GM21576 (cell line): Measurements from ENCODE around the gene PCDHGB3.
A peak's percentile ranks its signal among the peaks of the same experiment; 100 is the strongest.
"Not testable (repeated sequence)": the region's sequence is repeated elsewhere in the genome, so short reads cannot be mapped to it uniquely, and the experiment has no call there.

Experiments used
- ATAC-seq: cut with Tn5 transposase; IDR thresholded peaks from one replicate; pipeline ENCODE4 v1.9.1; 2021; ENCODE audit warnings: mild to moderate bottlenecking, moderate library complexity; ENCODE audit not compliant: unreplicated experiment

Gene PCDHGB3

DNA sequence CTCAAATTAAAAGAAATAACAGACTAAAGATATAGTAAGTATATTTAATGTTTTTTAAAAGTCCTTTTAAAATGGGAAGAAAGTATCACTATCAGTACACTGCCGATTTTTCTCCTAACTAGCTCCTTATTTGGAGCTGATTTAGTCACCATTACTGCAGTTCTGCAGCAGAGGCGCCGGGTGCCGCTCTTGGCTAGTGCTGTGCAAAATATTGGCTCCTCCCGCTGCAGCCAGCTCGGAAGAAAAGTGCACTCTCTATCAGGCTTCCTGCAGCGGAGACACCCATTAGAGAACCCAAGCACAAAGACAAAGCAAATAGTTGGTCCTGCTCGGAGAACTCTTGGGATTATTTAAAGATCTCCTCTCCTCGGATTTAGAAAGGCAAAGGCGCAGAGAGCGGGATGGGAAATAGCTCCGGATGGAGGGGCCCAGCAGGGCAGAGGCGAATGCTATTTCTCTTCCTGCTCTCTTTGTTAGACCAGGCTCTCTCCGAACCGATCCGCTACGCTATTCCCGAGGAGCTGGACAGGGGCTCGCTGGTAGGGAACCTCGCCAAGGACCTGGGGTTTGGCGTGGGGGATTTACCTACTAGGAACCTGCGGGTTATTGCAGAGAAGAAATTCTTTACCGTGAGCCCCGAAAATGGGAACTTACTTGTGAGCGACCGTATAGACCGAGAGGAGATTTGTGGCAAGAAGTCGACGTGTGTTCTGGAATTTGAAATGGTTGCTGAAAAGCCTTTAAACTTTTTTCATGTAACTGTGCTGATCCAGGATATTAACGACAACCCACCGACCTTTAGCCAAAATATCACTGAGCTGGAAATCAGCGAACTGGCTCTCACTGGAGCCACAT lies at the start of gene PCDHGB3:
TSS of gene PCDHGB3 (plus strand) at position 249 of the 855 bp plus-strand sequence. CDS start at position 402, 153 bp downstream.
- ATAC-seq, result peak; percentile 89

DNA sequence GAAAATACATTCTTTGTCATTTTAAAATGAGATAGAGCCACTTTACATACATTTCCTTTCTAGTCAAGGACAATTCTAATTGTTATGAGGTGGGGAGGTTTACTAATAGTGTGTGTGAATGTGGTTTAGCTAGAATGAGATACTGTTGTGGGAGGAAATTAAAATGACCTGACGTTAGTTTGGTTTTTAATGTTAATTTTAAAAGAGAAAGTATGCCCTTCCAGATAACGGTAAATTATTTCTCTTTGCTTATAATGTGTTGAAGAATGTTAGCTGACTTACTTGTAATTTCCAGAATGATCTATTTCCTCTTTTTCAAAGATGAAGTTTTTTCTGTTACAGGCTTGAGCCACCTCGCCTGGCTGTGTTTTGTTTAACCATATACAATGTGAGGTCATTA lies 47.8 kb upstream of the PCDHGB3 start:
- ATAC-seq, result no peak

- ATAC-seq, result peak; percentile 88
Observed at GRCh38 chr5:141326088-141326854, 43.8 kb upstream of the PCDHGB3 start.

GRCh38 chr5:141328231-141328630 lies 41.8 kb upstream of the PCDHGB3 start:
- no peak for ATAC-seq

DNA sequence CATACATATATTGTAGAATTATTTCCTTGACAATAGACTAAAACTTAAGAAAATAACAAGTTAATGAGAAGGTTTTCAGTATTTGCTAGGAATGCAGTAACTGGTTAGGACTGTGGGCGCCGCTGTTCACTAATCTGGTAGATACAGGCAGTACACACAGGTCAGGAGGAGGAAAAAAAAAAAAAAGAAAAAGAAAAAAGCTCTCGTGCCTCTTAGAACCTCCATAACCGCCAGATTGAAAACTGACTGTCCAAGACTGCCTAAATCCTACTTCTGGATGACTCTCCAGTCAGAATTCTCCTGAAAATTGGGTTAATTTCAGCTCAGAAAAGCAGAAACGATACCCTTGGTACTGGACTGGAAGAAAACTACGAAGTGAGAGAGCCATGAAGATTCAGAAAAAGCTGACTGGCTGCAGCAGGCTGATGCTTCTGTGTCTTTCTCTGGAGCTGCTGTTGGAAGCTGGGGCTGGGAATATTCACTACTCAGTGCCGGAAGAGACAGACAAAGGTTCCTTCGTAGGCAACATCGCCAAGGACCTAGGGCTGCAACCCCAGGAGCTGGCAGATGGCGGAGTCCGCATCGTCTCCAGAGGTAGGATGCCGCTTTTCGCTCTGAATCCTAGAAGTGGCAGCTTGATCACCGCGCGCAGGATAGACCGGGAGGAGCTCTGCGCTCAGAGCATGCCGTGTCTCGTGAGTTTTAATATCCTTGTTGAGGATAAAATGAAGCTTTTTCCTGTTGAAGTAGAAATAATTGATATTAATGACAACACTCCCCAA lies 39.6 kb upstream of the PCDHGB3 start, which contains the start of gene PCDHGA1:
TSS of gene PCDHGA1 (plus strand) at position 216 of the 782 bp plus-strand sequence.
- peak; percentile 42 for ATAC-seq

GRCh38 chr5:141332571-141332970 lies 37.5 kb upstream of the PCDHGB3 start:
- not testable (repeated sequence) for ATAC-seq

DNA sequence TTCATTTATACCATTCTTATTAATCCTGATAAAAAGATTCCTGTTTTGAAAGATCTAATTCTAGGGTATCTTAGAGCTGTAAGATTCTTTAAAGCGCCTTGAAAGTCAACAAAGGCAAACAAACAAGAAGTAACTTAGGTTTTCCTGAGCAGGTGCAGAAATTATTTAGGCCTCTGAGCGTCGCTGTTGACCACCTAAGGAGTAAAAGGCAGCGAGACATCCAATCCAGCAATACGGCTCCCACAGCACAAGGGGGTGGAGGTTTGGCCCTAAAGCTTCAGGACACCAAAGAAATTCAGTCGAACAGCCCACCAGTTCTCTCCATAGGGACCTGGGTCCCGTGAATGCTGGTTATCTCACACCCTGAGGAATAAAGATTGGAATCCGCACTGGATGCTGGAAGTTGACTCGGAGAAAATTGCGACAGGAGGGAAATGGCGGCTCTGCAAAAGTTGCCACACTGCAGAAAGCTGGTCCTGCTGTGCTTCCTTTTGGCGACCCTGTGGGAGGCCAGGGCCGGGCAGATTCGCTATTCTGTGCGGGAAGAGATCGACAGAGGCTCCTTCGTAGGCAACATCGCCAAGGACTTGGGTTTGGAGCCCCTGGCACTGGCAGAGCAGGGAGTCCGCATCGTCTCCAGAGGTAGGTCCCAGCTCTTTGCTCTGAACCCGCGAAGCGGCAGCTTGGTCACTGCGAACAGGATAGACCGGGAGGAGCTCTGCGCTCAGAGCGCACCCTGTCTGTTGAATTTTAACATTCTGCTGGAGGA lies 31.3 kb upstream of the PCDHGB3 start, which contains the start of gene PCDHGA2:
TSS of gene PCDHGA2 (plus strand) at position 223 of the 769 bp plus-strand sequence.
- ATAC-seq, result no peak

DNA sequence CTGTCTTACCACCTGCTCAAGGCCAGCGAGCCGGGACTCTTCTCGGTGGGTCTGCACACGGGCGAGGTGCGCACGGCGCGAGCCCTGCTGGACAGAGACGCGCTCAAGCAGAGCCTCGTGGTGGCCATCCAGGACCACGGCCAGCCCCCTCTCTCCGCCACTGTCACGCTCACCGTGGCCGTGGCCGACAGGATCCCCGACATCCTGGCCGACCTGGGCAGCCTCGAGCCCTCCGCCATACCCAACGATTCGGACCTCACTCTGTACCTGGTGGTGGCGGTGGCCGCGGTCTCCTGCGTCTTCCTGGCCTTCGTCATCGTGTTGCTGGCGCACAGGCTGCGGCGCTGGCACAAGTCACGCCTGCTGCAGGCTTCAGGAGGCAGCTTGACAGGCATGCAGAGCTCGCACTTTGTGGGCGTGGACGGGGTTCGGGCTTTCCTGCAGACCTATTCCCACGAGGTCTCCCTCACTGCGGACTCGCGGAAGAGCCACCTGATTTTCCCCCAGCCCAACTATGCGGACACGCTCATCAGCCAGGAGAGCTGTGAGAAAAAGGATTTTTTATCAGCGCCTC lies 29.2 kb upstream of the PCDHGB3 start:
- ATAC-seq, result not testable (repeated sequence)

GRCh38 chr5:141342773-141343172 lies 27.3 kb upstream of the PCDHGB3 start:
- ATAC-seq, result no peak

DNA sequence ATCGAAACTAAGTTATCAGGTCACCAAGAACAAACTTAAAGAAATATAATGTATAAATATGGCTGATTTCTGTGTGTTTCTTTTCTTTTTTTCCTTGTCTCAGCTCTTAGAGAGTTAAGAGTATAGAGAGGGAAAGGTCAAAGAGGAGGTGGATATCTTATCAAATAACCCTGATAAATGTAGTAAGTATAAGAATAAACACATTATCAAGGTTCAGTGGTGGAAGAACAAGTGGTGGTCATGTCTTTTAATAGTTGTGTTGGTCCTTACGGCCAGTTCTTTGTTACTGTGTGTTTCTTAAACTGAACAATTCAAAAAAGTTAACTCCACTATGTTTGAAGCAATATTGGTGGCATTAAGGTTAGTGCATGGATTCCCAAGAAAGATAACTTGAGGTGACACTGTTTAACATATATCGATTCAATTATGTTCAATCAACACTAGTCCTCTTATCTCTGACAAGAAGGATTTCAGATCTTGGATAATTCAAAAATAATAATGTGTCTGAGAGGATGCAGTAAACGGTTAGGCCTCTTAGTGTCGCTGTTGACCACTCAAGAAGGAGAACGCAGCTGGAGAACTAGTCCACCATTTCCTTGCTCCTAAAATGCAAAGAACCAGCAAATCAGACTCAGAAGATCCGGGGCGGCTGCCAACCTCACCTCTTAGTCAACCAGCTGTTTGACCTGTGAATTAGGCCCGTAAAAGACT lies 26.6 kb upstream of the PCDHGB3 start, which contains the start of gene PCDHGA3:
TSS of gene PCDHGA3 (plus strand) at position 588 of the 711 bp plus-strand sequence. CDS start 205 bp downstream, outside the sequence.
- no peak for ATAC-seq

DNA sequence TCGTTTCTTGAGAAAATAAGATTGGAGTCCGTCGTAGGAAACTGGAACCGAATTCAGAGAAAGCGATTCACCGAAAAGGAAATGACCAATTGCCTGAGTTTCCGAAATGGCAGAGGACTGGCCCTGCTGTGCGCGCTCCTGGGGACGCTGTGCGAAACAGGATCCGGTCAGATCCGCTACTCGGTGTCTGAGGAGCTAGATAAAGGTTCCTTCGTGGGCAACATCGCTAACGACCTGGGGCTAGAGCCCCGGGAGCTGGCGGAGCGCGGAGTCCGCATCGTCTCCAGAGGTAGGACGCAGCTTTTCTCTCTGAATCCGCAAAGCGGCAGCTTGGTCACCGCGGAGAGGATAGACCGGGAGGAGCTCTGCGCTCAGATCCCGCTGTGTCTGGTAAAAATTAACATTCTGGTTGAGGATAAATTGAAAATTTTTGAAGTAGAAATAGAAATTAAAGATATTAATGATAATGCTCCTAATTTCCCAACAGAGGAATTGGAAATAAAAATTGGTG lies 26.0 kb upstream of the PCDHGB3 start:
- no peak for ATAC-seq

GRCh38 chr5:141345327-141345726 lies 24.7 kb upstream of the PCDHGB3 start:
- ATAC-seq, result no peak

DNA sequence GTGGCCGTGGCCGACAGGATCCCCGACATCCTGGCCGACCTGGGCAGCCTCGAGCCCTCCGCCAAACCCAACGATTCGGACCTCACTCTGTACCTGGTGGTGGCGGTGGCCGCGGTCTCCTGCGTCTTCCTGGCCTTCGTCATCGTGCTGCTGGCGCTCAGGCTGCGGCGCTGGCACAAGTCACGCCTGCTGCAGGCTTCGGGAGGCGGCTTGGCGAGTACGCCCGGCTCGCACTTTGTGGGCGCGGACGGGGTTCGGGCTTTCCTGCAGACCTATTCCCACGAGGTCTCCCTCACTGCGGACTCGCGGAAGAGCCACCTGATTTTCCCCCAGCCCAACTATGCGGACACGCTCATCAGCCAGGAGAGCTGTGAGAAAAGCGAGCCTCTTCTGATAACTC lies 24.0 kb upstream of the PCDHGB3 start:
- not testable (repeated sequence) for ATAC-seq

DNA sequence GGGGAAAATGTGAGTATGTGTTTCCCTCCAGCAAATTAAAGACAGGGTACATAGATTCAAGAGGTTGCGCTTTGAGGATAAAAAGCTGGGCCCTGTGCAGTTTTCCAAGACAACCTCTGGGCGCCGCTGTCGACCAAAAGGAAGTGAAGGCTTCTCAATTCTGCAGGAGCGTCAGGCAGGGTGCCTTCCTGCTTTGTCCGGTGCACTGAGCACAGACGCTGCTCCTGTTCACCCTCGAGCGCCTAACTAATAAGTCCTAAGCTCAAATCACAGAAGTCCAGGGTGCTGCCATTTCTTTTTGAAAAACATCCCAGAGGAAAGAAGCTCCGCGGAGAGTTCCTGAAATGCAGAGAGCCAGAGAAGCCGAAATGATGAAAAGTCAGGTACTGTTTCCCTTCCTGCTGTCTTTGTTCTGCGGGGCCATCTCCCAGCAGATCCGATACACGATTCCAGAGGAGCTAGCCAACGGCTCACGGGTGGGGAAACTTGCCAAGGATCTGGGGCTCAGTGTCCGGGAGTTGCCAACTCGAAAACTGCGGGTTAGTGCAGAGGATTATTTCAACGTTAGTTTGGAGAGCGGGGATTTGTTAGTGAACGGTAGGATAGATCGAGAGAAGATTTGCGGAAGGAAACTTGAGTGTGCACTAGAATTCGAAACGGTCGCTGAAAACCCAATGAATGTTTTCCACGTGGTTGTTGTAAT lies 20.0 kb upstream of the PCDHGB3 start, which contains the start of gene PCDHGB1:
TSS of gene PCDHGB1 (plus strand) at position 183 of the 703 bp plus-strand sequence. CDS start at position 345, 162 bp downstream.
- peak; percentile 82 for ATAC-seq

- no peak for ATAC-seq
Observed at GRCh38 chr5:141351591-141351990, 18.5 kb upstream of the PCDHGB3 start.

DNA sequence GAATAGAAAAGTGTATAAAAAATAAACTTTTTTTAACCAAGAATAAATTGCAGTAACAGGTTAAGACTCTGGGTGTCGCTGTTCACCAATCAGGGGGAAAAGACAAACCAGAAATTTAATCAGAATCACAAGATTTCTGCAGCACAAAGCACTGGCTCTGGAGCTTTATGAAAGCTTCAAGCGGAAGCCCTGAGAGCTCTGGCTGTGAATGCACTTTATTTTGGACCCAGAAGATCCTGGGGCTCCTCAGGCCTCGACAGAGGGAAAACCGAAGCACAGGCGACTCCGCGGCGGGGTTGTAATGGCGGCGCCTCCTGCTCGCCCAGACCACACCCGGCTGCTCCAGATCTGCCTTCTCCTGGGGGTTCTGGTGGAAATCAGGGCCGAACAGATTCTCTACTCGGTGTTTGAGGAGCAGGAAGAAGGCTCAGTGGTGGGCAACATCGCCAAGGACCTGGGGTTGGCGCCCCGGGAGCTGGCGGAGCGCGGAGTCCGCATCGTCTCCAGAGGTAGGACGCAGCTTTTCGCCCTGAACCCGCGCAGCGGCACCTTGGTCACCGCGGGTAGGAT lies 15.1 kb upstream of the PCDHGB3 start, which contains the start of gene PCDHGA4:
TSS of gene PCDHGA4 (plus strand) at position 122 of the 570 bp plus-strand sequence. CDS start at position 209, 87 bp downstream.
- ATAC-seq, result no peak

- no peak for ATAC-seq
Observed at GRCh38 chr5:141355641-141356040, 14.4 kb upstream of the PCDHGB3 start.
